HEK293T (cell line): Measurements from ENCODE around the gene LRRC7.

ENCODE experiments used
- FOXM1 ChIP-seq: fragments of 450-650 bp; IDR thresholded peaks from 2 replicates; pipeline ENCODE4 v1.6.1; 2017; ENCODE audit warnings: mild to moderate bottlenecking, borderline replicate concordance
- NFRKB ChIP-seq: fragments of 450-650 bp; IDR thresholded peaks from 2 replicates; pipeline ENCODE4 v1.6.1; 2016; ENCODE audit warnings: mild to moderate bottlenecking, moderate library complexity
- PKNOX1 ChIP-seq: fragments of 450-650 bp; IDR thresholded peaks from 2 replicates; pipeline ENCODE4 v1.6.1; 2016
- SP1 ChIP-seq: fragments of 450-650 bp; IDR thresholded peaks from 2 replicates; pipeline ENCODE4 v1.6.1; 2017

GRCh38 chr1:69691179-69691578 is 123.5 kb downstream of the LRRC7 start:
- TF ChIP-seq SP1 = no peak
- TF ChIP-seq PKNOX1 = no peak
- TF ChIP-seq FOXM1 = no peak
- TF ChIP-seq NFRKB = no peak
